T-helper 22 cell (primary cell): ENCODE data around the gene BAZ1A.

Source experiments
- DNase-seq: peaks from one replicate; pipeline ENCODE4 v3.0.0-alpha.2; 2020; ENCODE audit warnings: low read depth

Gene BAZ1A

DNA sequence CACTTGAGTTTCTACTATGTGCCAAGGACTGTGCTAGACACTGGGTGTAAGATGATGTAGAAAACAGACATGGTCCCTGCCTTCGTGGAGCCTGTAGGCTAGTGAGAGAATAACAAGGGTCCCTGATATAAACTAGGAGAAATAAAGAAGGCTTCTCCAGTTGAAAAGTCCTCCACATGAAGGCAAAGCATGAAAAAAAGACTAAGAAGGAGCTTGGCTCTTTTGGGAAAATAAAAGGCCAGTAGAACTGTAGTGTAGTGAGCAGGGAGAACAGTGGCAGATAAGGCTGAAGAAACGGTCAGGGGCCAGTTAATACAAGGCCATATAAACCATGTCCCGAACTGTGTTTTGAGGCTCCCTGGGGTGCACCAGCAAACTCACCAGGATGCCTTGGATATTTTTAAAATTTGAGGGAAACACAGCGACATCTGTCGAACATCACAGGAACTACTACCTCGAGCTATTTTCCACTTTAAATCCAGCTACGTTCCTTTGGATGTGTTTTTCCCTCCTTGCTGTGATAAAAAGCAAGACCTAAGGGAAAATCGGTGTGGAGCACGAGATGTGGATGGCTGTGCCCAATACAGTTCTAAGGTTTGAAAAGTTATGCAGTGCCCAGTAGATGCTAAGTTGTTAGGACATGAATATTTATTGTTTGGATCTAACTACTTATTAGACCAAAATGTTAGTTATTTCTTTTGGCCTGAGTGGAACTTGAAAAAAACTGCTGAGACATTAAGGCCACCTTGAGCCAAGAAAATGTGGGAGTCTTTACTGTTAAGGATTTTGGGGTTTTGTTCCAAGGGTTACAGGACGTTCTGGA, 152.2 kb downstream of the BAZ1A start:
- no peak for DNase-seq

DNA sequence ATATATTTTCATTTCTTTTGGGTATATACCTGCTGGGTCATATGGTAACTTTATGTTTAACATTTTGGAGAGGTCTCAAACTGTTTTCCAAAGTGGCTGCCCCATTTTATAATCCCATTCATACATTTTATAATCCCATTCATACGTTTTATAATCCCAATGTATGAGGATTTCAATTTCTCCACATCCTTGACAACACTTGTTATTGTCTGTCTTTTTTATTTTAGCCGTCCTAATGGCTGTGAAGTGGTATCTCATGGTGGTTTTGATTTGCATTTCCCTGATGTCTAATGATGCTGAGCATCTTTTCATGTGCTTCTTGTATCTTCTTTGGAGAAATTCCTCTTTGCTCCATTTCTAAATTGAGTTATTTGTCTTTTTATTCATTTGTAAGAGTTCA, 154.0 kb downstream of the BAZ1A start:
- DNase-seq = no peak

DNA sequence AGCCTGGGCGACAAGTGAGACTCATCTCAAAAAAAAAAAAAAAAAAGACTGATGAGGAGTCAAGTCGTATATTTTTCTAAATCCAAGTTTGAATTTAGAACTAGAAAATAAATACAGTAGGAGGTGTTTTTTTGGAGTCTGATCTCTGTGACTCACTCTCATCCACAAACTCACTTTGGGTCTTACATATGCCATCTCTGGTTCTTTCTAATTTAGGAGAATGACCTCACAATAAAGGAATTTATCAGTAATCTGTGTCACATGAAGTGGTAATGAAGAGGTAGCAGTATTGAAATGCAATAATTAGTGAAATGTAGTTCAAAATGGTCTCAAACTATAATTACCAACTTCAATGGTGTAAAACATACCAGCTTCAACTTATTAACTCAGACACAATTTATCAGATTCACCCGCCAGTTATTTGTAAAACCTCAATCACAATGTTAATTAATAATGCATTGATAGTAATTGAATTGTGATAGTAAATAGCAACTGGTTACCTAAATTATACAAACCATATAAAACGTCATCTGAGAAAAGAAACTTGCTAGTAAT, 156.3 kb downstream of the BAZ1A start:
- DNase-seq = no peak

DNA sequence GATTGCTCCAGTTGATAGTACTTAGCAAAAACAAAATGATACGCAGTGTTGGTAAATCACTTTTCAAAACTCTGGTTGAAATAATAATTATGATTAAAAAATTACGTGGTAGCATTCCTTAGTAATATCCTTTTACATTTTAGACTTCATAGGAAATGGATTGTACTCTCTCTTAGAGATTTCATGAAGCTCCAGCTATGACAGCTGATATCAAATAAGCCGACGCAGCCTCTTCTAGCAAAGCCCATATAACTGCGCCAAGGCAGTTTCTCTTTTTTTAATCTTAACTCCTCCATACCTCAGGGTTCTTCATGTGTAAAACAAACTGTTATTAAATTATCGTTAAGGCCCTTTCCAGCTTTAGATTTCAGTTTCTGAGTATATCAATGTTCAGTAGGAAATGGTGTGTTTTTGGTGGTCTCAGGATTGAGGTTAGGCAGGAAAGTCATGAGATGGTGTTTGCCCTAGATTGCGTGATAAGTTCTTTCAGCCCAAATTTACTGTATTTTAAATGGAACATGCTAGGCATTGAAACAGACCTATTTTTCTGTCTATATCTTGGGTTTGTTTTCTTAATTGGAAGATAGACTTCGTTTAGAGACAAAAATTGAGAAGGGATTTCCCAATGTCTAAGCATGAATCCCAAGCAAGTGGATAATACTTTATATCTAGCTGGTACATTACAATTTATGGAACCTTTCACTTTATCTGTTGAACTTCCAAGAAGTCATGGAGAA, 159.9 kb downstream of the BAZ1A start:
- no peak for DNase-seq

DNA sequence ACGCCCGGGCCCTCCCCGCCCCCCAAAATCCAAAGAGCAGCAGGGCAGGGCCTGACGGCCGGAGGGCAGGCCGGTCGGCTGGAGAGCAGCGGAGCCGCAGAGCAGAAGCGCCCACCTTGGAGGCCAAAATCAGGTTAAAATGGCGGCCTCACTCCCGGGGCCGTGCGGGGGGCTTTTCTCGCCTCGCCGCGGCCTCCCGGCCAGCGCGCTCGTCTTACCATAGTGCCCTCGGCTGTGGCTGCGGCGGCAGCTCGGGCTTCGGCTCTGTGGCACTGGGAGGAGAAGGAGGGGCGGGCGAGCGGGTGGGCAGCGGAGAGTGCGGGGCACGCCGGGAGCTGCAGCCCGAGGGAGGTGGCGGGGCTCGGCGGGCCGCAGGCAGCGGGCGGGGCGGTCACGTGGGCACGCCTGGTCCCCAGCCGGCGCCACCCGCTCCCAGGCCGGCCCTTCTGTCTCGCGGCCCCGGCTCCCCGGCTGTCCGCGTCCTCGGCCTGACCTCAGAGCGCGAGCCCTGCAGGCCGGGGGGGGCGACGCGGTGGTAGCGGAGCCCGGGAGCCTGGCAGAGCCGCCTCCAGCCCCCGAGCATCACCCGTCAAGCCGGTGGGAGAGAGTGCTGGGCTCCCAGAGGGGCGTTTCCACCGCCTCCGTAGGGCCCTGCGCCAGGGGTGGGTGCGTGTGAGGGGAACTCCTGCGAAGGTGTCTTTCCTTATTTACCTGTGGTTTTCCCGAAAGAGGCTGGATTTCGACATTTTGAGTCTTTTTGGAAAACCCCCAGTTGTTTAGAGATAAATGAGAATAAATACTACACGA, 160.6 kb downstream of the BAZ1A start, which contains the start of gene CFL2:
TSS of gene CFL2 (minus strand) at position 274 of the 807 bp plus-strand sequence. CDS start at position 221, 53 bp downstream.
- peak; percentile 72 for DNase-seq

DNA sequence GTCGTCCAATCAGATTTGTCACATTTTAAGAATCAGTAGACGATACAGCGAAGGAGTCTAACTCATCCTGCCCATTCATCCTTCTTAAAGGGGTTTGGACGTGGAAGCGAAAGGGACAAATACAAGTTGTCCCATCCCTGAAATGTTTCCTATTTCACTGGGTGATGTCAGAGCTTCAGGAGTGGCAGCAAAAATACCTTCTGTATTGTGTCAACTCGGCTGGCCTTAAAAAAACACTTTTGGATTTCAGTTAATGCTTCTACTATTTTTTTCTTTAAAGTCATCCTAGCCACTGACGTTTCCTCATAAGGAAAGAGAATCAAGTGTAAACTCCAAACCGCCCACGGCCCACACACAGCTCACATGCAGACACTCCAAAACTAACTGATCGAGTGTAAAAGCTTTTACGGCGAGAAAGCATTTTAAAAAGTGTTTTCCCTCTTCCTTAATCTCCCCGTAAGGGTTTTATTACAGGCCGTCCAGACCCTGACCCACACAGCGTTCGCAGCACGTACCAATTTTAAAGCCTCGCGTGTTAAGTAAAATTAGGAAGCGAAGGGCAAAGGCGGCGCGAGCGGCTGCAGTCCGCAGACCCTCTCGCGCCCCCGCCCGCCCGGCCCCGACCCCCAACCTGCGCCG, 161.4 kb downstream of the BAZ1A start:
- no peak for DNase-seq

DNA sequence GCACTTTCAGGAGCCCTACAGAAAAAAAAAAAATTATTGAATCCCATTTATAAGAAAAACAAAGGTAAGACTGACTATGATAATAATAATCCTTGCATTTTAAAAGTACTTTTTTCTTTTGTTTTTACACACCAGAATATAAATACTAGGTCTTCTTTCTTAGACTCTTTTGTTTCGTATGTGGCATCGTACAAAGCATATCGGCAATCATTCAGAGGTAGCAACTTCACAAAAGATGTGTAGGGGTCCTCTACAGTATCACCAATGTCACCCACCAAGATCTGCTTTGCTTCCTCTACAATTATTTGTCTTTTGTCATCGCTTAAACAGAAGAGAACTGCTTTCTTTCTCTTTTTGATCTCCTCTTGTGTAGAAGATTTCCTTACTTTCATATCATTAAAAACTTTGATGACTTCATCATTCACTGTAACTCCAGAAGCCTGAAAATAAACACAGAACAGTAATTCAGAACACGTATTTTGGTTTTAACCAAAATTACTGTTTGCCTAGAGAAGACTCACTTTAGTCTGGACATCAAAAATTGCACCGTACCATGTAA, 162.0 kb downstream of the BAZ1A start:
- DNase-seq = no peak

DNA sequence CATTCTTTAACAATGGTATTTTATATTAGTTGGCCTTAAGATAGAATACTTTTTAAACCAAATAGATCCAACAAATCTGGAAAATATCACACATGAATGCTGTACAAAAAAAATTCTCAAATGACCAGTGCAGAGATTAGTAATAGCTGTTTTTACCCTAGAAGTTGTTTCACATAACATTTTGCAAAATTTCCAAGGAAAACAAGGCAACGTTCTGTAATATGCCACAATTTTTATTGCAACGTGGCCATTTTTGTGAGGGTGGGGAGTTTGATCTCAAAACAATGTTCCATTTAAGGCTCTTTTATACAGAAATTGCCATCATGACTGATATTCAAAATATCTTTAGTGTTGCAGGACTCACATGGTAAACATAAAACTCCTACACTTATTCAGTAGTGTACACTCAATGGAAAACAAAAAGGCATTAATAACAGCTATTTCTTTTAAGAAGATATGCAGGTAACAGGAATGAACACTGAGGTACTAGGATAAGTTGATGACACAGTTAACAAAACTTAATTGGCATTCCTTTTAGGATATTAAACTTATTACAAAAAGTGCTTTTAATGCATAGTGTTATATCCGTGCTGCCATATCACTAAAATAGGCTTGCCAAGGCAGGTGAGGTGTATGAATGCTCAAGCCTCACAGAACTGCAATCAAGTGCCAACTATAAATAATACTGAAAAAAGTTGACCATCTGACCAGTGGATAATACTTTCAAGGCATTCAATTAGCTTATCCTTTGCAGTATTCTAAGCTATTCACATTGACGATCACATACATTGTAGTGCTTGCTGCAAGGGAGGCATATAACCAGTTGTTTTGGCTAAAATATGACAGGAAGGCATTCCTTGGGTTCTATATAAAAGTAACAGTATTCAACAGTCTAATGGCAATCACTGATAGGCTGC, 163.1 kb downstream of the BAZ1A start:
- DNase-seq = no peak

DNA sequence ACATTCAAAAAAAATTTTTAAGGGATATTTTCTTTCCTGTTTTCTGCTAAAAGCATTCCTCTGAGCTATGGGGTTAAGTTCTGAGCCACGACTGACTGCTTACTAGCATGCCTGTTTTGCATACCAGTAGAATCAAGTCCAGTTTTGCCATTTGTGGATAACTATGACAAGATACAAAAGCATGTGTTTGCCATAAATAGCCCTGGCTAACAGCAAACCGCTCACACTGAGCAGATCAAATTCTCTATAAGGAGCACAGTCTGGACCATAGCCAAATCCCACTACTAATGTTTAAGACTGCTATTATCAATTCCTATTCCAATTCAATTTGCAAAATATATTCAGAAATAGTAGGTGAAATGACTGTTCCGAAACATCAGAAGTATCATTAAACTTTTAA, 164.0 kb downstream of the BAZ1A start:
- no peak for DNase-seq

DNA sequence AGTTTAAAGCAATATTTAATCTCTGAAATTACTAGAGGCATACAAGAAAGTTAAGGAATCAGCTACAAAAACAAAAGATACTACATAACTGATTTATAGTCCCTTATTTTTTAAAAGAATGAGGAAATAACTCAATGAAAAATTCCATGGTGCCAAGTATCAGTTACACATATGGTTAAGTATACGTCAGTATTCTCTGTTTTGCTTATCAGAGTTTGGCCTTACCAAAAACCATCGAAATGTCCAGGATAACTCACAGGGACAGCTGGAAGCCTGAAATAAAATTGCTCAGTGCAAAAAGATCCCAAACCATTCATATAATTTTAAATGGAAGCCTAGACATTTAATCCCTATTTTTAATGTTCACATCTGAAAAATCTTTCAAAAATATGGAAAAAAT, 164.4 kb downstream of the BAZ1A start:
- DNase-seq = no peak

DNA sequence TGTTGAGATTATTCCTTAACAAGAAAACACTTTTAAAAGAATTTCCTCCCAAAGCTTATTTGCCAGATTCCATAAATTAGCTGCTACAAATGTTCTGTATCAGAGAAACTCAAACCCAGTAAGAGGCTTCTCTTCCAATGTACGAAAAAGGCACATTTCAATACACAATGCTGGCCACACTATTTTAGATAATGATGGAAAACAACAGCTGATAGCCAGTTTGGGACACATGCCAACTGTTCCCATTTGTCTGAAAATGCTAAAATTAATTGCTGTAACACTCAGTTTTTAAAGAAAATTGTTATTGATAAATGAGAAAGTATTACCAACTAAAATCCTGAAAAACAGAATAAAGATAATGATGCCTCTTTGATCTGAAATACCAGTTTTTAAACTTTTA, 165.2 kb downstream of the BAZ1A start:
- no peak for DNase-seq

DNA sequence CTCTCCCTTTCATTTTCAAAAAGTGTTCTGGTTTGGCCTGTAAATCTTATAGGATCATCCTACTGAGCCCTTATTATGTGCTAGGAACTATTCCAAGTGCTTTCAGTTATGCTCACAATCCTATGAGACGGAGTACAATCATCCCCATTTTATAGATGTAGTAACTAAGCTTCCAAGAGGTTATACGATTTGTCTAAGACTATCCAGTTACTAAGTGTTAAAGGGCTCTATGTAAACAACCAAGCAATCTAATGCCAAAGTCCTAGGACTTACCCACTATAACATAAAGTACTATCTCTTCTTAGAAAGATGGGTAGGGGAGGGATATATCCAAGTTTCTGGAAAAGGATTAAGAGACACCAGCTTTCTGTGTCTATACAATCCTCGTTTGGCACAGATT, 167.4 kb downstream of the BAZ1A start:
- DNase-seq = no peak
